HepG2 (cell line): ENCODE measurements around the gene ZNF683. TPM values are rescaled to one million over a fixed set of nuclear protein-coding genes. Genes with fewer than 3 reads are reported as not detected.

Experiments used
- BATF2 ChIP-seq: sonication (generic); formaldehyde crosslinking; IDR thresholded peaks from 2 replicates; pipeline ENCODE4 v1.8.0; 2022; ENCODE audit warnings: mild to moderate bottlenecking, missing genetic modification reagents, moderate library complexity
- ELF1 ChIP-seq: sonication (generic); formaldehyde crosslinking; IDR thresholded peaks from 2 replicates; pipeline ENCODE4 v1.4.0; 2020; ENCODE audit warnings: missing genetic modification reagents
- HMG20B ChIP-seq: conservative IDR thresholded peaks from 2 replicates; pipeline ENCODE4 v1.6.1; 2016; ENCODE audit warnings: missing genetic modification reagents, missing compliant biosample characterization
- KDM3A ChIP-seq: IDR thresholded peaks from 2 replicates; pipeline ENCODE4 v1.6.1; 2018; ENCODE audit warnings: low read depth, missing compliant biosample characterization
- LCORL ChIP-seq, 2 experiments: fragments of 450-650 bp in 1 of 2; sonication (generic) in 1 of 2; formaldehyde crosslinking in 1 of 2; IDR thresholded peaks; 2 replicates each; pipeline versions ENCODE4 v1.5.0 to v1.6.1; 2017 to 2020; ENCODE audit warnings: antibody characterized with exemption in 1 of 2, missing genetic modification reagents in 1 of 2
- NFE2 ChIP-seq: sonication (generic); formaldehyde crosslinking; IDR thresholded peaks from 2 replicates; pipeline ENCODE4 v1.4.0; 2020; ENCODE audit warnings: missing genetic modification reagents
- TRAFD1 ChIP-seq: sonication (generic); formaldehyde crosslinking; IDR thresholded peaks from 2 replicates; pipeline ENCODE4 v1.5.1; 2020; ENCODE audit warnings: missing genetic modification reagents, mild to moderate bottlenecking, borderline replicate concordance
- ZC3H13 ChIP-seq: sonication (generic); formaldehyde crosslinking; IDR thresholded peaks from 2 replicates; pipeline ENCODE4 v1.8.1; 2023; ENCODE audit warnings: mild to moderate bottlenecking, missing genetic modification reagents, moderate library complexity
- ZHX1 ChIP-seq: sonication (generic); formaldehyde crosslinking; IDR thresholded peaks from 2 replicates; pipeline ENCODE4 v1.8.1; 2022; ENCODE audit warnings: low read depth, mild to moderate bottlenecking, missing genetic modification reagents
- ZNF20 ChIP-seq: sonication (generic); formaldehyde crosslinking; IDR thresholded peaks from 2 replicates; pipeline ENCODE4 v1.4.0; 2020; ENCODE audit warnings: mild to moderate bottlenecking, moderate library complexity, missing genetic modification reagents
- ZNF556 ChIP-seq: sonication (generic); formaldehyde crosslinking; IDR thresholded peaks from 2 replicates; pipeline ENCODE4 v1.4.0; 2020; ENCODE audit warnings: mild to moderate bottlenecking, missing genetic modification reagents, borderline replicate concordance
- ZNF557 ChIP-seq: sonication (generic); formaldehyde crosslinking; IDR thresholded peaks from 2 replicates; pipeline ENCODE4 v1.4.0; 2020; ENCODE audit warnings: missing genetic modification reagents
- ZNF704 ChIP-seq: sonication (generic); formaldehyde crosslinking; IDR thresholded peaks from 2 replicates; pipeline ENCODE4 v1.8.1; 2023; ENCODE audit warnings: mild to moderate bottlenecking, inconsistent platforms, moderate library complexity, missing genetic modification reagents, borderline replicate concordance
- polyA plus RNA-seq, 8 experiments: library from polyadenylated mRNA; depleted of rRNA in 3 of 8; stranded (reverse) in 7 of 8; unstranded in 1 of 8; fragments of >200 nt; fragmentation: Illumina TruSeq in 4 of 8; extraction: Trizol in 4 of 8; gene quantifications; 2 replicates each; pipeline versions ENCODE4 v1.2.1 to v1.2.3, GENCODE V29; 2011 to 2016; ENCODE audit warnings: low read depth in 4 of 8, missing spikeins in 1 of 8, mixed read lengths in 1 of 8; ENCODE audit not compliant: insufficient read depth in 1 of 8
- total RNA-seq, 5 experiments: library from RNA; depleted of rRNA; stranded (reverse); fragments of >200 nt; fragmentation: Illumina TruSeq; extraction: Trizol; gene quantifications; 2 replicates each; pipeline ENCODE4 v1.2.3, GENCODE V29; 2016; ENCODE audit warnings: low read depth in 1 of 5
- TF ChIP-seq, protein P1 (sequence below): sonication (generic); formaldehyde crosslinking; IDR thresholded peaks from 2 replicates; pipeline ENCODE4 v1.4.0; 2020; ENCODE audit warnings: low read depth, missing genetic modification reagents
- TF ChIP-seq, protein P2 (sequence below): sonication (generic); formaldehyde crosslinking; IDR thresholded peaks from 2 replicates; pipeline ENCODE4 v1.8.0; 2022; ENCODE audit warnings: missing genetic modification reagents, mild to moderate bottlenecking, borderline replicate concordance

Gene ZNF683
- total and polyA plus RNA-seq, 2 of the 13 experiments (the other 11 are each of a cell fraction or from before 2014, with no cell fraction given): not detected

DNA sequence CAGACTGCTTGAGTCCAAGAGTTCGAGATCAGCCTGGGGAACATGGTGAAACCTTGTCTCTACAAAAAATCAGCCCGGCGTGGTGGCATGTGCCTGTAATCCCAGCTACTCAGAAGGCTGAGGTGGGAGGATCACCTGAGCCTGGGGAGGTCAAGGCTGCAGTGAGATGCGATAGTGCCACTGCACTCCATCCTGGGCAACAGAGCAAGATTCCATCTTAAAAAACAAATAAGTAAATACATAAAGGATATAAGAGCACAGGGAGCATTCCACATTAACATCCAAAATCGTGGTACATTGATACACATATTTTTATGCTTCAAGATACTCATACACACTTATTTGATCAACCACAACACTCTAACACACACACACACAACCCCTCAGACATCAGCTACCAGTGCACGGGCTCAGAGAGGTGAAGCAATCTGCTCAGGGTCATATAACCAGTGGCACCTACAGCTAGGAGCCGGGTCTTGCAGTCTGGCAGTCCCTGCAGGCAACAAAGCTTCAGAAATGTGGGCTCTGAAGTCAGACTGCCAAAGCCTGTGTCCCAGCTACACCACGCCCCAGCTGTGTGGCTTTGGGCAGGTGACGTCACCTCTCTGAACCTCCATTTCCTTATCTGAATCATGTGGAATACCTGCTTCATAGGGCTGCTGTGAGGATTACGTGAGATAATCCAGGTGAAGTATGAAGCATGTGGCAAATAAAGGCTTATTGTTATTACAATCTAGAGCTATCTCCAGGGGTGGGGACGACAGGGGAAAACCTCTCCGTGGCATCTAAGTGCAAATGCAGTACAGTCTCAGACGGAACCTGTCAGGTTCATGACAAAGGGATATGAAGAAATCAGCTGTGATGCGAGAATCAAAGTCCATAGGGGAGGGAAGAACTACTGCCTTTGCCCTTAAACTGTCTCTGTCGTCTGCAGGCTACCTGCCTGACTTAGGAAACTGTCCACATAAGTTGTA, 13.9 kb downstream of the ZNF683 start (continued):
- TF ChIP-seq HMG20B (CRISPR knock-in tag) (no peak), ZNF556 (CRISPR knock-in tag) (no peak), BATF2 (CRISPR knock-in tag) (no peak), ZC3H13 (CRISPR knock-in tag) (peak; percentile 50; the same call in 1 of the 2 replicates), ZHX1 (CRISPR knock-in tag) (peak; percentile 66; the same call in 1 of the 2 replicates), TRAFD1 (CRISPR knock-in tag) (no peak), ZNF704 (CRISPR knock-in tag) (no peak), ELF1 (CRISPR knock-in tag) (no peak), NFE2 (no peak), ZNF20 (CRISPR knock-in tag) (no peak), LCORL (IDR thresholded peaks at IDR 0.05) (0 out of 2 replicates have a peak, but pooled peaks have one; percentile 11), LCORL (CRISPR knock-in tag; IDR thresholded peaks at IDR 0.05) (peak; percentile 58), ZNF557 (CRISPR knock-in tag) (no peak), KDM3A (CRISPR knock-in tag) (peak; percentile 45; the same call in 1 of the 2 replicates)
- TF ChIP-seq, protein P1, sequence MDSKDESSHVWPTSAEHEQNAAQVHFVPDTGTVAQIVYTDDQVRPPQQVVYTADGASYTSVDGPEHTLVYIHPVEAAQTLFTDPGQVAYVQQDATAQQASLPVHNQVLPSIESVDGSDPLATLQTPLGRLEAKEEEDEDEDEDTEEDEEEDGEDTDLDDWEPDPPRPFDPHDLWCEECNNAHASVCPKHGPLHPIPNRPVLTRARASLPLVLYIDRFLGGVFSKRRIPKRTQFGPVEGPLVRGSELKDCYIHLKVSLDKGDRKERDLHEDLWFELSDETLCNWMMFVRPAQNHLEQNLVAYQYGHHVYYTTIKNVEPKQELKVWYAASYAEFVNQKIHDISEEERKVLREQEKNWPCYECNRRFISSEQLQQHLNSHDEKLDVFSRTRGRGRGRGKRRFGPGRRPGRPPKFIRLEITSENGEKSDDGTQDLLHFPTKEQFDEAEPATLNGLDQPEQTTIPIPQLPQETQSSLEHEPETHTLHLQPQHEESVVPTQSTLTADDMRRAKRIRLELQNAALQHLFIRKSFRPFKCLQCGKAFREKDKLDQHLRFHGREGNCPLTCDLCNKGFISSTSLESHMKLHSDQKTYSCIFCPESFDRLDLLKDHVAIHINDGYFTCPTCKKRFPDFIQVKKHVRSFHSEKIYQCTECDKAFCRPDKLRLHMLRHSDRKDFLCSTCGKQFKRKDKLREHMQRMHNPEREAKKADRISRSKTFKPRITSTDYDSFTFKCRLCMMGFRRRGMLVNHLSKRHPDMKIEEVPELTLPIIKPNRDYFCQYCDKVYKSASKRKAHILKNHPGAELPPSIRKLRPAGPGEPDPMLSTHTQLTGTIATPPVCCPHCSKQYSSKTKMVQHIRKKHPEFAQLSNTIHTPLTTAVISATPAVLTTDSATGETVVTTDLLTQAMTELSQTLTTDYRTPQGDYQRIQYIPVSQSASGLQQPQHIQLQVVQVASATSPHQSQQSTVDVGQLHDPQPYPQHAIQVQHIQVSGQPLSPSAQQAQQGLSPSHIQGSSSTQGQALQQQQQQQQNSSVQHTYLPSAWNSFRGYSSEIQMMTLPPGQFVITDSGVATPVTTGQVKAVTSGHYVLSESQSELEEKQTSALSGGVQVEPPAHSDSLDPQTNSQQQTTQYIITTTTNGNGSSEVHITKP (CRISPR knock-in tag): no peak
- TF ChIP-seq, protein P2, sequence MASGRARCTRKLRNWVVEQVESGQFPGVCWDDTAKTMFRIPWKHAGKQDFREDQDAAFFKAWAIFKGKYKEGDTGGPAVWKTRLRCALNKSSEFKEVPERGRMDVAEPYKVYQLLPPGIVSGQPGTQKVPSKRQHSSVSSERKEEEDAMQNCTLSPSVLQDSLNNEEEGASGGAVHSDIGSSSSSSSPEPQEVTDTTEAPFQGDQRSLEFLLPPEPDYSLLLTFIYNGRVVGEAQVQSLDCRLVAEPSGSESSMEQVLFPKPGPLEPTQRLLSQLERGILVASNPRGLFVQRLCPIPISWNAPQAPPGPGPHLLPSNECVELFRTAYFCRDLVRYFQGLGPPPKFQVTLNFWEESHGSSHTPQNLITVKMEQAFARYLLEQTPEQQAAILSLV (CRISPR knock-in tag): no peak
